Nucleus accumbens (tissue), 56 donors: ENCODE results near the gene CABP4.
A peak's percentile ranks its signal among the peaks of the same experiment; 100 is the strongest.
"Not testable (repeated sequence)": the region's sequence is repeated elsewhere in the genome, so short reads cannot be mapped to it uniquely, and the experiment has no call there.

ENCODE experiments used
- DNase-seq, 56 donors: peaks; one replicate each; lab custom pipeline; 2025; lab: John Stamatoyannopoulos, UW

Gene CABP4

GRCh38 chr11:67450796-67451657 is 4.1 kb upstream of the CABP4 start:
- DNase-seq, result no peak

DNA sequence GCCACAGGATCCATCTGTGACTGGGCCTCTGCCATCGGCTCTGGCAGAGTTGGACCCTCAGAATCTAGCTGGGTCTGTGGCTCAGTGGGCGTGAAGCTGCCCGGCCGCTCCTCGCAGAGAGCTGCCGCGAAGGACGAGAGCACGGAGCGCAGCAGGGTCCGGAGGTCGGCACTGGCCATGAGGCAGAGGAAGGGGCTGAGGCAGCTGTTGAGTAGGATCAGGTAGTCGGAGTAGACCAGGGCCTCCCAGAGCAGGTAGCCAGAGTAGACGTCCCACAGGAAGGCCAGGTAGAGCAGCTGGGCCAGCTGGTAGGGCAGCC is 3.5 kb upstream of the CABP4 start:
- DNase-seq, result no peak

DNA sequence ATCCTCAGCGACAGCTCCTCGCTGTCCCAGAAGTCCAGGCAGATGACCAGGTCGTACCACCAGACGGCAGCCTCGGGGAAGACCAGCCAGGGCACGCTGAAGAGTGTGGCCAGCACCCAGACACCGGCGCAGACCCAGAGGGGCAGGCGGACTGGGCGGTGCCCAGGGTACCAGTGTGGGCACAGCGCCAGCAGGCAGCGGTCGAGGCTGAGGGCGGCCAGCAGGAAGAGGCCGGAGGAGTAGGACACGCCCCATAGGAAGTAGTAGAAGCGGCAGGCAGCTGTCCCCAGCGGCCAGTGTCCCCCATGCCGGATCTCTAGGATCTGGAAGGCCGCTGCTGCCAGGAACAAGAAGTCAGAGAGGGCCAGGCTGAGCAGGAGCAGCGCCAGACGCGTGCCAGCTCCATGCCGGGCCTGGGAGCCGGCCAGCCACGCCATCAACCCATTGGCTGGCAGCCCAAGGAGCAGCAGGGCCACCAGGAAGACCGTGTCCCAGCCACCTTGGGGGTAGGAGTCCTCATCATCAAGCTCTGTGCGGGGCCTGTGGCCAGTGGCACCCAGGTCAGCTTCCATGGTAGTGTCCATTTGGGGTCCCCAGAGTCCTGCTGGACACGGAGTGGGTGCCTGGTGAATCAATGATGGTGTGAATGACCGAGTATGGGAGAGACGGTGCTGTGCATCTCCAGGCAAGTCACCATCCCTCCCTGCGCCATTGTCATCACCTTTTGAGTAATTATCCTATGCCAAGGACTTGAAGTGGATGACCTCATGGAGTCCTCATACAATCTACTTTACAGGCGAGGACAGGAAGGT is 2.8 kb upstream of the CABP4 start, which contains the start of gene GPR152:
Gene GPR152 (minus strand): TSS at position 589 of the 812 bp plus-strand sequence. CDS start 5 bp downstream, at position 584.
- DNase-seq, result peak in 3 of 56 donors; percentile 18 to 50 (median 20)

DNA sequence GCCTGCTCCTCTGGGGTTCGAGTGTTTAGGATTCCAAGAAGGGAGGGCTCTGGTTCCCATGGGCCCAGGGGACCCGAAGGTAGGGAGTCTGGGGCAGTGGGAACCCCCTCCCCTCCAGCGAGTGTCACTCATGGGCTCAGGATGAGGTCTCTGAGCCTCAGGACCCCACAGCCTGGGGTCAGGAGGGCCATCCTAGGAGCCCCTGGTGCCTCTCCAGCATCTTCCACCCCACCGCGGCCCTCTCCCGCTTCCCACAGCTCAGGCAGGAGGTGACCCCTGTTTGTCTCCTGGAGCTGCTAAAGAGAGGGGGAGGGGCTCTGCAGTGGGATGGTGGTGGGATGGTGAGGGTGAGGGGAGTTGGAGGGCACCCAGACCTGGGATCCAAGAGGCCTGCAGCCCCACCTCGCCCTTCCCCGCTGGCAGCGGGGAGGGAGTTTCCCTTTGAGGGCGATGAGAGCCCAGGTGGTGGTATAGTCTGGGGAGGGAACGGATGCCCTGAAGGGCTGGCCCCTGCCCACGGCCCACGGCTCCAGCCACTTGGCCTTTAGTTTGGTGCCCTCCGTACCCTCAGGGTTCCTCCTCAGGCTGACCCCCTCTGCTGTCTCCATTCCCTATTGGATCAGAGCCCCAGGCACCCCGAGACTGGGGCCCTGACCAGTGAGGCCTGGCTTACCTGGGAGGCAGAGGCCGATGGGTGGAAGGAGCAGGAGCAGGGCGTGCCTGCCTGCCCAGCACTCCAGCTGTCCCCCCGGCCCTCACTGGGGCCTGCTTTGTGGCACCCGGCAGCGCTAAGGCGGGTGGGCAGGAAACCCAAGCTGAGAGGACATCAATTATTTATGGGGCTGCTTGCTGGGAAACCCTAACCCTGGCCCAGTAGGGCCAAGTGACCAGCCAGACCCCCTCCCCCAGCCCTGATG is 1.1 kb upstream of the CABP4 start:
- DNase-seq, result no peak

- DNase-seq, result no peak
These were observed 1.0 kb downstream of the CABP4 start for GRCh38 chr11:67456068-67456705.

GRCh38 chr11:67457453-67457852 is 2.3 kb downstream of the CABP4 start:
- no peak for DNase-seq

- DNase-seq, result no peak
These were observed 3.1 kb downstream of the CABP4 start for GRCh38 chr11:67458266-67458665.

- no peak for DNase-seq
These were observed 8.0 kb downstream of the CABP4 start for GRCh38 chr11:67463186-67463585.

GRCh38 chr11:67463680-67464410 is 8.7 kb downstream of the CABP4 start:
- DNase-seq, result peak in 15 of 56 donors; percentile 12 to 79 (median 32)

- DNase-seq, result peak in 51 of 56 donors; percentile 22 to 88 (median 68)
These were observed 9.4 kb downstream of the CABP4 start for GRCh38 chr11:67464411-67465188.

DNA sequence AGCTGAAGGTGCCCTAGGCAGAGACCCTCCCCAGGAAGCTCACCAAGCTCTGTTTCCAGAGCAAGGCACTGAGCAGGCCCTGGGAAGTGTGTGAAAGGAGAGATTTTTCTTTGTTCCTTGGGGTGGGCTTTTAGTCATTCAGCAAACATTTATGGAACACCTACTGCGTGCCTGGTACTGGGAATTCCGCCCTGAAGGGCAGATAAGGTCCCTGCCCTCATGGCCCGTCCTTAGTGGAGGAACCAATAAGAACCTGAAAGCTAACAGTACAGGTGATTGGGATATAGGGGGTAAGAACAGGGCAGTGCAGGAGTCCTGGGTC is 10.0 kb downstream of the CABP4 start:
- DNase-seq, result no peak

DNA sequence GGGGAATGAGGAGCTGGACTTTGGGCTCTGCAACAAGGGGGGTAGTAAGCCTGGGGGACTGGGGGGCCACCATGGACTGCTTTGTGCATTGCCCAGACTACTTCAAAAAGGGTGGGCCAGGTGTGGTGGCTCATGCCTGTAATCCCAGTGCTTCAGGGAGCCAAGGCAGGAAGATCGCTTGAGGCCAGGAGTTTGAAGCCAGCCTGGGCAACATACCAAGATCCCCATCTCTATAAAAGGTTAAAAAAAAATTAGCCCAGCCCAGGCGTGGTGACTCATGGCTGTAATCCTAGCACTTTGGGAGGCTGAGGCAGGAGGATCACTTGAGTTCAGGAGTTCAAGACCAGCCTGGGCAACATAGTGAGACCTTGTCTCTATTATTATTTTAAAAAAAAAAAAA is 10.4 kb downstream of the CABP4 start:
- DNase-seq, result not testable (repeated sequence)

- peak in 7 of 56 donors; percentile 14 to 39 (median 24) for DNase-seq
These were observed 11.2 kb downstream of the CABP4 start for GRCh38 chr11:67466367-67466766.

DNA sequence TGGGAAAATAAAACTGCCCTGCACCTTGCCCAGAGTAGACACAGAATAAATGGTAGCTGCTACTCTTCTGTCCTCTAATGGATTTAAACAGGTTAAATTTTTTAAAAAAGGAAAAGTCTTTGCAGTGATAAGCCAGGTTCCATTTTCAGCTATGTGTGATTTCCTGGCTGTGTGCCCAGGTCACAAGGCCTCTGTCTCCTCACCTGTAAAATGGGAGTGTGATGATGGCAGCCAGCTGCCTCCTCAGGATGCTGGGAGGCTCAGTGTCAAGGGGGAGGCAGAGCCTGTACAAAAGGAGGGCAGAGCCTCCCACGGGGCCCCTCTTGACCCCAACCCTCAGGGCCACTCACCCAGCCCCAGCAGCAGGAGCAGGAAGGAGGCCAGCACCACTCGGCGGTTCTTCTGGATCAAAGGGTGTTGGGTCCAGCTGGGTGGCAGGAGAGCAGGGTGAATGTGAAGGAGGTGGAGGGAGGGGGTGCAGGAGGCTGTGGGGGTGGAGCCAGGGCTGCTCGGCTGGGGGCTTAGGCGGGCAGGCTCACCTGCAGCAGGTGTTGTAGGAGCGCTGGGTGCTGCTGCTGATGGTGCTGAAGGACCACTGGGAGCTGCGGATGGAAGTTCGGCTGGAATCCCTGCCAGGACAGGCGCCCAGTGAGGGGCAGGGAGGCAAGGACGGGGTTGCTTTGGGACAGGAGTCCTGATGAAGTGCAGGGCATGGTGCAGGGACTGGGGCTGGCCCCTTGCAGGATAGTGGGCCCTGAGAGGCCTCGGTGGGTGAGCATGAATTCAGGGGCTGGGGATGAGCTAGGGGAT is 12.0 kb downstream of the CABP4 start:
- DNase-seq, result no peak

DNA sequence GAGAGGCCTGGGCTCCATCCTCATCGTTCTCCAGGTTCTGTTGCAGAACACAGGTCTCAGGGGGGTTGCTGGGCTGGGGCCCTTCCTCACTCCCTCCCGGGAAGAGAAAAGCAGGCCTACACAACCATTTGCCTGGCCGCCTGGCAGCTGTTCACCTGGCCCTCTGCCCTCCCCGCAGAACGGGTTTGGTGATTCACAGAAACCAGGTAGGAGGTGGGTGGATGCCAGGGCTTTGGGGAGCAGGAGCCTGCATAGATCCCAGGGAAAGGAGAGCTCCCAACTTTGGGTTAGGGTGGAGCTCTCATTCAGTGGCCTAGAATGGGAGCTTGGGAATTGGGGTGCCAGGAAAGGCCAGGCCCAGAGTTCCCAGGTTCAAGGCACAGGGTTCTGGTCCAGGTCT is 12.9 kb downstream of the CABP4 start:
- peak in 22 of 56 donors; percentile 14 to 54 (median 34) for DNase-seq

GRCh38 chr11:67468456-67468758 is 13.3 kb downstream of the CABP4 start:
- no peak for DNase-seq

- DNase-seq, result peak; percentile 50 to 97 (median 90)
These were observed 13.8 kb downstream of the CABP4 start, which contains the start of gene TMEM134 for GRCh38 chr11:67468759-67469507. Gene TMEM134 (minus strand): TSS chr11:67469251. CDS start chr11:67469192, 59 bp downstream.
